Activated CD8-positive, alpha-beta memory T cell treated with anti-CD3 and anti-CD28 coated beads for 48 hours (primary cell): ENCODE results near the gene GLOD4.
"Not testable (repeated sequence)": the region's sequence is repeated elsewhere in the genome, so short reads cannot be mapped to it uniquely, and the experiment has no call there.

Experiments used
- DNase-seq, 3 experiments: peaks; one replicate each; pipeline ENCODE4 v3.0.0-alpha.2; 2020; ENCODE audit warnings: low read depth in 2 of 3, low spot score in 2 of 3

GLOD4 gene

DNA sequence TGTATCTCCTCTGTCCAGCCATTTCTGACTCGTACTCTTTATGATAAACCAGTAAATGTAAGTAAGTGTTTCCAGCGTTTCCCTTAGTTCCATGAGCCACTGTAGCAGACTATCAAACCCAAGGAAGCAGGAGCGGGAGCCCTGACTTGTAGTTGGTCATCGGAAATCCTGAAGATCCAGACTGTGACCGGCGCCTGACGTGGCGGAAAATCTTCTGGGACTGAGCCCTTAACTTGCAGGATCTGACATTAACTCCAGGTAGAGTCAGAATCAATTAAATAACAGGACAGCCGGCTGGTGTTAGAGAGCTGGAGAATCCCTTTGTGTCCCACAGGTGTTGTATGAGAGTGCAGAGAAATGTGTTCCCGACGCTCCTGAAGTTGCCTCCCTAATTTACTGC lies 4.0 kb downstream of the GLOD4 start:
- no peak for DNase-seq

DNA sequence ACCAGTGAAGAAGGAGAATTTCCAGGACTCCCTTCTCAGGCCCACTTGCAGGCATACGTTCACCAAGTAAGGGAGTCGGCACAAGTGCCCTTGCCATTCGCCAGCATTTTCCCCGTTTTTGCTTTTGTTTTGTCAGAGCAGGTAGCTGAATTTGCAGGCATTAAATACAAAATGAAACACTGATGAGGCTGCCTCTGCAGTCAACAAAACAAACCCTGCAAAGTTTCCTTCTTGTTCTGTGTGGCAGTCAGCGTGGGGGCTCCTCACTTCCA lies 7.8 kb downstream of the GLOD4 start:
- DNase-seq = no peak

DNA sequence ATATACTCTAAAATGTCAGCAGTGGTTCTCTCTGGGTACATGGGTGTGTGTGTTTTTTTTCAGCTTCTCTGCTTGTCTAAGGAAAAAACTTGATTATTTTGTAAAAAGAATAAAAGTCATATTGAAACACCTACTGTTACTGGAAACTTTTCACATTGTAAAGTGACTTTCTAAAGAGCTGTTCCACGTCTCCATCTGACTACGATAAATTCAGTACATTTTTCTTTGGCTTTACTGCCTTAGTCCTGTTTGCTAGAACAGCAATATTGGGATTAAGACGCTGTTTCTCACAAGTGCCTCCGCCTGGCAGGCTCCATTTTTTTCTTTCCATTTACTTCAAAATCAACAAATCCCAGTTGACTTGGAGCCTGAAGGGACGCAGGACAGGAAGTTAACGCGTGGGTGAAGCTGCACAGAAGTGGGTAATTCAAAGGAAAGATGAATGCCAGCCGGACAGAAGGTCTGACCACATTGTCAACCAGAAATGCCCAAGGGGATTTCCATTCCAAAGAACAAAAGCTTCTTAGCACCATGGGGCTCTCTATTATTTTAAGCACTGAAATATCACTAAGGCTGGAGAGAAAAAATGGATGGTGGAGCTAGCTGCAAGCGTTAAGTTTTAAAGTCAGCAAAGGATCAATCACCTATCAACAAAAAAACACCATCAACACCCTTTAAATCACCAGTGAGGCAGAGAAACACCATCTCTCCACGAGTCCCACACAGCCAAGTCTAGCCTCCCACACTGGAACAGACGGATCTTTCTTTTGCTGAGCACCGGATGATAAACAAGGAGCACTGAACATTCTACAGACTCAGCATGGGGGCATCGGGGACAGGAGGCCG lies 8.4 kb downstream of the GLOD4 start:
- no peak for DNase-seq

DNA sequence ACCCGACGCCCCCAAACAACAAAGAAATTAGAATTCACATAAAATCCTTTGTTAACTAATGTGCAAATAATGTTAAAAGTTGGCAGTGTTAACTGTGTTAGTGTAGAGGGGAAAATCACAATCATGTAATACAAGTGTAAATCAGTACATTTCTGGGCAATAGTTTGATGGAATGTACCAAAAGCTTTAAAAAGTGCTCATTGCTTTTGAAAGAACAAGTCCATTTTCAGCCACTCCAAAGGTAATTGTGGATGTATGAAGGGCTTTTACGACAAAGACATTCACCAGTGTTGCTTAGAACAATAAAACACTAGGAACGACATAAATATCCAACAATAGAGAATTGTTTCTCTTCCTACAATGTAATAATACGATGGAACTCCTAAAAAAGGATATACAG lies 9.1 kb downstream of the GLOD4 start:
- no peak for DNase-seq

DNA sequence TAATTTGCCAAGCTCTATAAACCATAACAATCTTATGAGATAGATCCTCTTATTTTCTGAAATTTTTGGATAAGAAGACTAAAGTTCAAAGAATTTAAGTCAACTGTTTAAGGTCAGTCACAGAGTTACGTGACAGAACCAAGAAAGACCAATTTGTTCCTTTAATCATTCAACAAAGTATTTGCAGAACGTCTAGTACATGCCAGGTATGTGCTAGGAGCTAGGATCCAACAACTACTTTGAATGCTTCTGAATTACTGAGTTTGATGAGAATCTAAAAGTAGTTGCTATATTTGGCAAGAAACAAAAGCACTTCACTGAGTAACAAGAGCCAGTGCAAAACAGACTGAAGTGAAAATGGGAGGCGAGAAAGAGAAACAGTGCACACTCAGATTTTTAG lies 15.0 kb downstream of the GLOD4 start:
- no peak for DNase-seq

DNA sequence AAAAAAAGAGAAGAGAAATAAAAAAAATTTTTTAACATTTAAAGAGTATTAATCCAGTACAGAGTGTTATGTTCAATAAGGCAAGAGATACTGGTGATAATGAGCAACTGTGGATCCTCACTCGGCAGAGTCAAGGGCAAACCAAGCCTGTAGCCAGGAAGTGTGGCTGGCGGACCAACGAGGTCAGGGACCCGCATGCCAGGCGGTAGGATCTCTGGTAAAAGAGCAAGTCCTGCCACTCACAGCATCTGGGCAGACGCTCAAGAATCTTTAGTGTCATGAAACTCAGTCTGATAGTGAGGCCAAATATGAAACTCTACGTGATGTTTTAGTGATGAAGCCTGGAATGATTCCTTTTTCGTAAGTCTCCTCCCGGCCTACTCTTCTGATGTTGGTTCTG lies 21.7 kb downstream of the GLOD4 start:
- no peak for DNase-seq

DNA sequence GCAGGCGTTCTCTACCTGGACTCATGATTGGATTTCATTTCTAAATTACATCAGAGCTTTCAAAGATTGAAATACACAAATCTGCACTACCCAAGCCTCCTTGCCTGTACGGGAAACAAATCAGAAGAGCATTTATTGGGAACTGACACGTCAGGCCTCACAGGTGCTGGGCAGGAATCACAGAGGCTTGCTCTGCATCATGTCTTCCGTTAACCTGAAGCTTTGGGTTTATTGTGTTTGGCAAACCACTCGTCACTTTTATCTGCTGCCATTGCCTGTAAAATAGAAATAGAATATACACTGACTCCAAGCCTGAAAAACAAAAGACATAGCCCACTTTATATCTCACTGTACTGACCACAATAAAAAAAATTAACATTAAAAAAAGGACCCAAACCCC lies 22.1 kb downstream of the GLOD4 start:
- DNase-seq = no peak

DNA sequence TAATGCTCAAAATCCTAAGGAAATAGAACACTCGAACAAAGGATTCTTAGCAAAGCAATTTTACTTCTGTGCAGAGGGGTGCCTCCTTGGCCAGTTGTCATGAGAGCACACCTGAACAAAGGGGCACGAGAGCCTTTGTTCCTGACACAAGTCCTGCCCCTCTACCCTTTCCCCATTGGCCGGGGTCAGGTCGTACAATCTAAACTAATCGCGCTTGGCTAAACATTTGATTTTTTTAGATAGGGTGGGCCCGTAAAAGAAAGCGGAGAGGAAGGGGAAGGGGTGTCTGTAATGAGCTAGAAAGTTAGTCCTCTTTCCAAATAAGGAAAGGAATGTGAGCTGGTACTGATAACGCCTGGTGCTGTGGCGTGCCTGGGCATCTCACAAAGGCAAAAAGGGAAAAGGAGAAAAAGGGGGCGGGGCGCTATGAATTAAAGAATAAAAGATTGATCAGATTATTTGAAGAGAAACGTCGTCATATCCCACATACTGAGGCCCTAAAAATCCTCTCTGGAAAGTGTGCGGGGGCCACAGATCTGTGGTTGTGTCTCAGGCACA lies 26.0 kb downstream of the GLOD4 start:
- not testable (repeated sequence) for DNase-seq

DNA sequence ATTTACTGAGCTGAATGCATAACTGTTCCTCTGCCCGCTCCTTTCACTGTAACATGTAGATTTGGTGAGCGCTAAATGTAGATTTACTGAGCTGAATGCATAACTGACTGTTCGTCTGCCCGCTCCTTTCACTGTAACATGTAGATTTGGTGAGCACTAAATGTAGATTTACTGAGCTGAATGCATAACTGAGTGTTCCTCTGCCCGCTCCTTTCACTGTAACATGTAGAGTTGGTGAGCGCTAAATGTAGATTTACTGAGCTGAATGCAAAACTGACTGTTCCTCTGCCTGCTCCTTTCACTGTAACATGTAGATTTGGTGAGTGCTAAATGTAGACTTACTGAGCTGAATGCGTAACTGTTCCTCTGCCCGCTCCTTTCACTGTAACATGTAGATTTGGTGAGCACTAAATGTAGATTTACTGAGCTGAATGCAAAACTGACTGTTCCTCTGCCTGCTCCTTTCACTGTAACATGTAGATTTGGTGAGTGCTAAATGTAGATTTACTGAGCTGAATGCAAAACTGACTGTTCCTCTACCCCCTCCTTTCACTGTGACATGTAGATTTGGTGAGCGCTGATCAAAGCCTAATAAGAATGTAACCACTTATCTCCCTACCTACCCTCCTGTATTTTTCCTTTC lies 26.6 kb downstream of the GLOD4 start:
- DNase-seq = not testable (repeated sequence)

DNA sequence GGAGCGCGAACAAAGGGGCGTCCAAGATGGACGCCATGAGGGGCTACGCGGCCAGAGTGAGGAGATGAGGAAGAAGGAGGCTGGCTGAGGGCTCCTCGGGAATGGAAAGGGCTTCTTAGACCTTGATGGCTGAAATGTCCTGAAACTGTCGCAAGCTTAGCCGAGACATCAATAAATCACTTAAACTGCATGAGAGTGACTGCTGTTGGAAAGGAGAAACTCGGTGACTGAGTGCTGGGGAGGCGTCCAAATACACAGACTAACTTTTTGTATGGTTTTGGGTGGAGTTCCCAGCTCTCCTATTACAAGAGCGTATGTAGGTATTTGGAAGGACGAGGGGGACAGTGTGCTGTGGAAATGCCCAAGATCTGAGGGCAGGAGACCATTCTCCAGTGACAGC lies 28.7 kb downstream of the GLOD4 start:
- DNase-seq = no peak

DNA sequence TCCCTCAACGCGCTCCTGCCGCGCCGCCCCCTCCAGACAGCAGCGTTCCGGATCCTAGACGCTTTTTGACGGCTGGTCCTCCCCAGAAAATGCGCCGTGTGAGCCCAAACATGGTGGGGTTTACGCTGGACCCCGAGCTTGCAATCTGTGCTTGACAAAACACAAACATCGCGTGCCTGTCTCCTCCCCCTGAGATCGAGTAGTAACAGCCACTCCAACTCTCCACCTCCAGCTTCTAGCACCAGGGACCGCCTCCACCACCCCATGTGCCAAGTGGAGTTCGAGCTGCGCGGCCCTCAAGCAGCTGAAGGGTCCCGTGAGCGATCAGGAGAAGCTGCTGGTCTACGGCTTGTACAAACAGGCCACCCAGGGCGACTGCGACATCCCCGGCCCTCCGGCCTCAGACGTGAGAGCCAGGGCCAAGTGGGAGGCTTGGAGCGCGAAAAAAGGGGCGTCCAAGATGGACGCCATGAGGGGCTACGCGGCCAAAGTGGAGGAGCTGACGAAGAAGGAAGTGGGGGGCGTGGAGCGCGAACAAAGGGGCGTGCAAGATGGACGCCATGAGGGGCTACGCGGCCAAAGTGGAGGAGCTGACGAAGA lies 29.4 kb downstream of the GLOD4 start:
- peak in 1 of 3 experiments; percentile 8 for DNase-seq

DNA sequence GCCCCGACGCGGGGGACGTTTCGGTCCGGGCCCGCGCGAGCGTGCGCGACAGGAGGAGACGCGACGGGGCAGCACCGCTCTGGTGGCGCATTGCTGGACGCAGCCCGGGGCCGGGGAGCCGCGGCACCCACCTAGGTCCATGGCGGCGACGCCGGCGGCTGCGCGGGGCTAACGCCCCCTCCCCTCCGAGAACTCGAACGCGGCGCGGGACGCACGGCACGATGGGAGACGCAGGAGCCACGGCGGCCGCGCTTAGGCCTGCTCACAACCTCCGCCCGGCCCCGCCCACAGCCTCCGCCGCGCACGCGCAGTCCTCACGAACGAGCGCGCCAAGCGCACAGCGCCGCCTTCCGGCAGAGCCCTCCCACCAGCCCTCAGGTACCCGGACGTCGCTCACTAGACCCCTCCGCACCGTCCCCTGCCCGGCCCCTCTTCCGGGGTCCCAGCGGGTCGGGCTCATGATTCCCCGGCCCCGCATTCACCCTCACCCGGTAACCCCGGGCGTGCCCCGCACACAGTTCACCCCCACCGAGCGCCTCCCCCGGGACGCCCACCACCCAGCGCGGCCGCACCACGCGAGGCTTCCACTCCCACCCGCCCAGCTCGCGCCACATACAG lies 30.0 kb downstream of the GLOD4 start, which contains the start of gene GEMIN4:
GEMIN4 (minus strand) TSS at position 263 of the 618 bp plus-strand sequence; CDS start at position 141, 122 bp downstream.
- DNase-seq = peak; percentile 95 to 99 (median 99)

DNA sequence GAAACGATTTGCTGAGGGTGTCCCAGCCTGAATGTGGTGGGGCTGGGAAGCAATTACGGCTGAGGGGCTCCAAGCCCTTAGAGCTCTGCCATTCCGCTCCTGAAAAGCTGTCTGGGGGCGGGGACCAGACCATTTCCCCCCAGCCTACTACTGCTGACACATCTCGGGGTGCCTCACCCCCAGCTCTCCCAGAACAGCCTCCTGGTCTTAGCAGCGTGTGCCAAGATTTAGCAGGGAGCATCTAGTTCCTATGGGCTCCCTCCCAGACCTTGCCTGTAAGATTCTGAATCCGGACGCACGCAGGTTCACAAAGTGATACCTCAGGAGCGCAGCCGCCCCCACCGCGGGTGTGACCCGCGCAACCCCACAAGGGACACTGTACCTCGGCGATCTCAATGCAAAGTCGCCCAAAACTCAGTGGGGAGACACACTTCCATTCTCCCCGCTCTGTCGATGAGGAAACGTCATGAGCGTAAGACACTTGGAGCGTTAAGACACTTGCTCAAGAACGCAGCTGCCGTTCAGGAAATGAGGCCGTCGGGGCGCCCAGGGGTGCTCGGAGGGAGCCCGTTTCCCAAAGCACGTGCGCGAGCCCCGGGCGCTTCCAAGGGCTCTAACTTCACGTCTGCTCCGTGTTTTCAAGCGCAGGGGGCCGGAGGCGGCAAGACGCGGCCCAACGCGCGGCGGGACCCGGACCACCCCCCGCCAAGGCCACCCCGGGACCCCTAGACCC lies 30.6 kb downstream of the GLOD4 start:
- DNase-seq = peak in 2 of 3 experiments; percentile 13 to 25

DNA sequence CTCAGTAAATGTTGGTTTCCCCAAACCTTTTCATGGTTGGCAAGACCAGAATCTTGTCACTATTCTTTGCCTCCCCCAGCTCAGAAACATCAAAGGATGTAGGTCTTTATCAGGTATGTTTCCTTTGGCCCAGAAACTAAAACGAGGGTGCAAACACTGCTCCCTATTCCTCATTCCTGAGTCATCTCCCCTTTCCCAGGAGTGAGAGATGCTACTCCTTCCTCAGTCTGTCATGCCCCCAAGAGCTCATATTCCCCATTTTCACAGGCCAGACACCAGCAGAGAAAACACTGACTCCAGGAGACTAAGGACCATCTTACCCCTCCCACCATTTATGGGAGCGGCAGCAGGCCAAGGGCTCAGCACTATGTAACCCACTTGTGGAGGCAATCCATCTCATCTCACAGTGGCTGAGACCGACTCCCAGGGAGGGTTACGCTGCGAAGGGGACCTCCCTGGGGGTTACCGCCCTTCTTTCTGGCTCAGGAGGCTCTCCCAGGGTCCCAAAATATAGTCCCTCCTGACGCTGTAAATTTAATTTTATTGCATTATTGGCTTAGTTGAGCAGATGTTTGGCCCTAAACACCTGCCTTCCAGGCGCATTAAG lies 31.5 kb downstream of the GLOD4 start:
- no peak for DNase-seq

DNA sequence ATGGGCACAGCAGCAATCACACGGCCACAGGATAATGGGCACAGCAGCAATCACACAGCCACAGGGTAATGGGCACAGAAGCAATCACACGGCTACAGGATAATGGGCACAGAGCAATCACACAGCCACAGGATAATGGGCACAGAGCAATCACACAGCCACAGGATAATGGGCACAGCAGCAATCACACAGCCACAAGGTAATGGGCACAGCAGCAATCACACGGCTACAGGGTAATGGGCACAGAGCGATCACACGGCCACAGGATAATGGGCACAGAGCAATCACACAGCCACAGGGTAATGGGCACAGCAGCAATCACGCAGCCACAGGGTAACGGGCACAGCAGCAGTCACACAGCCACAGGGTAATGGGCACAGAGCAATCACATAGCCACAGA lies 32.7 kb downstream of the GLOD4 start:
- DNase-seq = not testable (repeated sequence)

DNA sequence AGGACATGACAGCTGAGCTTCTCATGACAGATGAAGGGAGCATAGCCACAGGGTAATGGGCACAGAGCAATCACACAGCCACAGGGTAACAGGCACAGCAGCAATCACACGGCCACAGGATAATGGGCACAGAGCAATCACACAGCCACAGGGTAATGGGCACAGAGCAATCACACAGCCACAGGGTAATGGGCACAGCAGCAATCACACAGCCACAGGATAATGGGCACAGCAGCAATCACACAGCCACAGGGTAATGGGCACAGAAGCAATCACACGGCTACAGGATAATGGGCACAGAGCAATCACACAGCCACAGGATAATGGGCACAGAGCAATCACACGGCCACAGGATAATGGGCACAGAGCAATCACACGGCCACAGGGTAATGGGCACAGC lies 33.5 kb downstream of the GLOD4 start:
- DNase-seq = not testable (repeated sequence)

DNA sequence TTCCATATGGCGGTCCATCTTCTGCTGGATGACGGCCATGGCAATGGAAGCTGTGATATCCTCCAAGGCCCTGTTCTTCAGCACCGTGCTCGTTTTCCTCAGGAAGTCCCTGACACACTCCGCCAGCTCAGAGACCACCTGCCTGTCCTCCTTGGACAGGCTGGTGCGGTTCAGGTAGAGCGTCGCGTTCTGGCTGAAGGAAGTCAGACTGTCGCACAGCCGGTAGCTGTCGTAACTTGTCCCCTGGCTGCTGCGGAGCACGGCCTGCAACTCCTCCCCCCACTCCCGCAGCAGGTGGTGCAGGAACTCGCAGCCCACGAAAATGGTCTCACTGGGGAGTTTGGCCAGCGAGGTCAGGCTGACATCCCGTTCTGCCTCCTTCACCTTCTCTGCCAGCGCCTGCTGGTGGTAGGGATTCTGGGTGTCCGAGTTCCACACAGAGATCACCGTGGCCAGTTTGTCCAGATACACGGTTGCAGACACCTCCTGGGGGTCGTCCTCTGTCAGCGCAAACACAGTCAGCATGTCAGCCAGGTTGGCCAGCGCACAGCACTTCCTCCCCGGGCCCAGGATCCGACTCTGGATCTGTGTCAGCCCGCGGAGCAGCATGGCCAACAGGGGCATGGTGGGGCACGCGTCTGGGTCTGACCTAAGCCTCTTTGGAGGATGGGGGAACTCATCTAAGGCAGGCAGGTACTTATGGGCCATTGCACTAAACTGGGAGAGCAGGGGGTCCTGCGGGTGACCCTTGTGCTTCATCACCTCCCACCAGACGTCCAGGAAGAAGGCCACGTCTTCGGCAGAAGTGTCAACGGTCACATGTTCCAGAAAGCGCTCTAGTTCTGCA lies 35.1 kb downstream of the GLOD4 start:
- no peak for DNase-seq

DNA sequence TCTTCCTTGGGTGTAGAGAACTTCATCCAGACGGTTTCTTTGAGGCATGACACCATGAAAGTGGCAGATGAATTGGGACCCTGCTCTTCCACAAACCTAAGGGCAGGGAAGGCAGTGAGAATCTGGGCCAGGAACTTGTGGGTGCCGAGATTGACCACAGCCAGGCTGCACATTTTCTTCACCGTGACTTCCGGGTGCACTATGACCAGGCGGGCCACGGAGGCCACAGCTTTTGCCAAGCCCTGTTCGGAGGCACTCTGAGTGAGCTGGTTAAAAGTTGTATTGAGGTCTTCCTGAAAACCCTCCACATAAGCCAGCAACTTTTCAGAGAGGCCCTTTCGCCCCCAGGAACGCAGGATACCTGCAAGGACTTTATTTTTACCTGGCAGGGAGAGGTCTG lies 35.9 kb downstream of the GLOD4 start:
- no peak for DNase-seq

DNA sequence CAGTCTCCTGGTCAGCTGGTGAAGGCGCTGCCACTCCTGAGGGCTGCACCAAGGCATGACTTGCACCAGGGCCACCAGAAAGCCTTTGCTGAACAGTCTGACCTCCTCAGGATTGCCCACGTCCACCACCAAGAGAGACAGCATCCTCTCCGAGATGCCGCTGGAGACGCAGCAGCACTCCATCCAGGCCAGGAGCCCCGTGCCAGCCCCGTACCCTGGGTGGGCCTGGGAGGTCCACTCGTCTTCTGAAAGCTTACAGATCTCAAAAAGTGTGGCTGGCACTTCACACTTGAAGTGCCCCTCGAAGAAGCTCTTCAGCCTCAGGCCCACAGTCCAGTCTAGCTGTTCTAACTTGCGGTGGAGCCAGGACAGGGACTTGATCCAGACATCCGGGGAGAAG lies 36.7 kb downstream of the GLOD4 start:
- DNase-seq = no peak

DNA sequence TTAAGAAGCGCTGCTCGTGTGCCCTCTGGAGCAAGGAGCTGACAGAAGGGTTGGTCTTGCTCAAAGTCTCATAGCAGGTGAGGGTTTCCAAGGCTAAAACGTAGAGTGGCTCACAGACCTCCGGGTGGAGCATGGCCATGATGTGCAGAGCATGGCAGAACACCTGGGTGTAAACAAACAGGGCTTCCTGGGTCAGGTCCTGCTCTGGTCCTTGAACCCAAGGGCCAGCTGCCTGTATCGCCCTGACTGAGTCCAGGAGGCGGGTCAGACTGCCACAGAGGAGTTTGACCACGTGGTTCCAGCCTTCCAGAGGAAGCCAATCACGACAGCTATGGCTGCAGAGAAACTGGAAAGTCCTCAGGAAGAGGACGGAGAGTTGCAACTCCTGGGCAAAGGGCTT lies 37.1 kb downstream of the GLOD4 start:
- no peak for DNase-seq
